Measurements from ENCODE around the gene STX1A.

Gene STX1A

GRCh38 chr7:73652541-73652949, 66.9 kb downstream of the STX1A start:
- no peak overlapping the region for H3K4me3 ChIP-seq (ENCODE audit: low read depth, low read length)
- no peak for TF ChIP-seq CTCF (IDR thresholded peaks at IDR 0.05; ENCODE audit: low read depth, low read length)
- in situ Hi-C loops (cut with HindIII; ENCODE audit: low sequenced_read_pairs), result no loop called here
- DNase-seq (ENCODE audit: low read depth, low spot score), result no peak

GRCh38 chr7:73650524-73650923, 68.9 kb downstream of the STX1A start:
- in situ Hi-C loops (cut with HindIII; ENCODE audit: low sequenced_read_pairs), result no loop called here
- TF ChIP-seq CTCF (IDR thresholded peaks at IDR 0.05; ENCODE audit: low read depth, low read length), result no peak
- no peak for DNase-seq (ENCODE audit: low read depth, low spot score)
- H3K4me3 ChIP-seq (ENCODE audit: low read depth, low read length), result no peak overlapping the region

GRCh38 chr7:73649576-73649975, 69.9 kb downstream of the STX1A start:
- in situ Hi-C loops (cut with HindIII; ENCODE audit: low sequenced_read_pairs), result no loop called here
- no peak for TF ChIP-seq CTCF (IDR thresholded peaks at IDR 0.05; ENCODE audit: low read depth, low read length)
- no peak overlapping the region for H3K4me3 ChIP-seq (ENCODE audit: low read depth, low read length)
- no peak for DNase-seq (ENCODE audit: low read depth, low spot score)

Measured in astrocyte of the spinal cord (primary cell).